NCI-H2196 (cell line): ENCODE data around the gene ZFP57.
A peak's percentile ranks its signal among the peaks of the same experiment; 100 is the strongest.

ENCODE experiments used
- DNase-seq: peaks from one replicate; lab custom pipeline; 2025; ENCODE audit not compliant: unreplicated experiment; lab: John Stamatoyannopoulos, UW

The ZFP57 gene

DNA sequence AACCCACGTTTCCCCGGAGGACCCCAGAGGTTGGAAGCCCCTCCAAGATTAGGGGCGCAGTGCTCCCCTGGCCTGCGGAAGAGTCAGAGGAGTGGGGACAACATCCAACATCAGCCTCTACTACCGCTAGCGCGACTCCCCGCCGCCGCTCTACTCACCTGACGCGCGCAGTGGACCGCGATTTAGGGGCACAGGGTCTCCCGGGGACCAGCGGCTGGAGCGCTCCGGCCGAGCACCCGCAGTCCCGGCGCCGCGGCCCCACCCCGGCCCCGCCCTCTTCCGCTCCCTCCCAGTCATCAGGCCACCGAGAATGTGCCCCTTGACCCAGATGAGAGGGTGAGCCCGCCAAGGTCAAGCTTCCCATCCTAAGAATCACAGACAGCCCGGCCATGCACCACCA, at the start of gene ZFP57:
Gene ZFP57 (minus strand): TSS at position 249 of the 400 bp plus-strand sequence. CDS start 4,149 bp downstream, outside the sequence.
- no peak for DNase-seq

DNA sequence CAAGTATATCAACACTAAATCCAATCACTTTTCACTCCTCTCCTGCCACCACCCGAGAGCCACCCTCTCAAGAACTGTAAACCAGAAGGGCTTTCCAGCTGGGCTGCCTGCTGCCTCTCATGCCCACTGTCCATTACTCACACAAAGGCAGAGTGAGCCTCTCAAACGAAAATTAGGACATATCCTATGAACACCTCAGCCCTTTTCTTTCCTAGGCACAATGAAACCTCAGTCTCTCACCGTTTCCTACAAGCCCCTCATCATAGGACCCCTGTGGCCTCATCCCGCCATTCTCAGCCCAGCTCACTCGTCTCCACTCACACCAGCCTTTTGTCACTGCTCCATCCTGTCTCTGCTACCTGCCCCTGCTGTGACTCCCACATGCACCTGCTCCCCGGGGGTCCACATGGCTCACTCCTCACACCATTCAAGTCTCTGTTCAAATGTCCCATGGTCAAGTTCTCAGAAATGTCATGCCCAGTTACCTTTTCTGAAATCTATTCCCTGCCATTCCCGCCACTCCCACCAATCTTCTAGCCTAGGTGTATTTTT, 49.7 kb upstream of the ZFP57 start:
- no peak for DNase-seq

DNA sequence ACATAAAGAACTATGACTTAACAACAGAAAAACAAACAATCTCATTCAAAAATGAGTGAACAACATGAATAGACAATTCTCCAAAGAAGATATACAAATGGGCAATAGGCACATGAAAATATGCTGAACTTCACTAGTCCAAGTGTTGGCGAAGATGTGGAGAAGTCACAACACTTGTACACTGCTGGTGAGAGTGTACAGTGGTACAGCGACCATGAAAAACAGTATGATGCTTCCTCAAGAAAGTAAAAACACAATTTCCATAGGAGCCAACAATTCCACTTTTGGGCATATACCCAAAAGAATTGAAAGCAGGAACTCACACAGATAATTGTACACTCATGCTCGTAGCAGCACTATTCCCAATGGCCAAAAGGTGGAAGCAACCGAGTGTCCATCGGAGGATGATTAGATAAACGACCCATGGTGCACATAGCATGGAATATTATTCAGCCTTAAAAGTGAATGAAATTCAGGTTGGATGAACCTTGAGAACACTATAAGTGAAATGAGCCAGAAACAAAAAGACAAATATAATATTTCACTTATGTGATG, 48.9 kb upstream of the ZFP57 start:
- DNase-seq = no peak

DNA sequence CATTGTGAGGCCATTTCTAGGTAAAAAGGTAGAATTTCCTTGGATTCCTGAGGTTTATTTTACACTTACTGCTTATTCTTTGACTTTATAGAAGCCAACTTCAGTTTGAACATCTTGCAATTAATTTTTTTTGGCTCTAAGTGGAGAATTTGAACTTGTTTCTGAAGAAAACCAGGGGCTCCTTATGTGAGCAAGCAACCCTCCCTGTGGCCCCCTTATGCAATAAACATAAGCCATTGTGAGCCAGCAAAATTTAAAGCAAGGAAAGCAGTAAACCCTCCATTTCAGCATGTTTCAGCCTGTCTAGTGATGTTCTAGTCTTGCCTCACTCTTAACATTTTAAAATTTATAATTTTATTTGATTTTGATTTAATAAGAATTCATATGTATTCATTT, 47.9 kb upstream of the ZFP57 start:
- DNase-seq = no peak

DNA sequence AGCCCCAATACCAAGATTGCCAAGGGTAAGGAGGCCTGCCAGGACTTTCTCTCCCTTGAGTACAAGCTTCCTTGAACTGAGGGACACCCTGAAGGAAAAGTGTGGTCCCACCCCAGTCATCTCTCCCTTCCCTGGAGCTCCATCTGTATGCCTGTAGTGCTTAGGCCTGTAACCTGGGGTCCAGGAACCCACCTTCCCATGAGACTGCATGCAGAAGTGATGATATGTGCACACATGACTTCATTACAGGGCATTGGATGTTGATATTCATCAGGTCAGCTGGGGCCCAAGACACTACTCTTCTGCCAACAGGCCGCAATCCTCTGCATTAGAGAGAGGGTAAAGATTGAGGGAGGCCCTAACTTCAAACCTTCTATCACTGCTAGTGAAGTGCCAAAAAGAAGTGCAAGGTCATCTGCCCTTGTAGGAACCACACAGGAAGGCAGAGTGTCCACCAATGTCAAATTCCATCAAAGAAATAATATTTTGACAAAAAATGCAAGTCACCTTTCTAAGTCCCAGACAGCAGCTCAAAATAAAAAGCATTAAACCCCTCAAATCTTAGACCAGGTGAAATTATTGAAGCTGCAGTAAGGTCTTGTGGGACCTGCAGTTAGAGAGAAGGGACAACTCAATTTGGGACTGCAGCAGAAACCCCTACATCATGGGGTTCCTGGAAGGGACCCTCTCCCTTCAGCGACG, 47.4 kb upstream of the ZFP57 start:
- no peak for DNase-seq

DNA sequence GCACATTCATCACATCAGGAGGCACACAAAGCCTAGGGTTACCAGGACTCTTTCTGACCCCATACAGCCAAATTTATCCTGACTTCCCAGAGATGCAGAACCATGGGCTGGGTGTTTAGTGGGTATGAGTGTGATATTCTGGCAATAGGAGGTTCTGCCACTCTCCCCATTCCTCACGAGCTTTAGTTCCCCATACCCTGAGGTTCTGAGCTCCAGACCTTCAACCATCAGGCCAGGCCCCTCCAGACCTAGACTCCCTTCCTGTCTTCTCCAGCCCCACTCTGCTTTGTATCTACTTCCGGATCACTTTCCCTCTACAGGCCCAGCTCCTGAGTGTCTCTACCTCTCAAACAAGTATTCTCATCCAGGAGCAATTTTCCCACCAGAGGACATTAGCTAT, 46.7 kb upstream of the ZFP57 start:
- no peak for DNase-seq

DNA sequence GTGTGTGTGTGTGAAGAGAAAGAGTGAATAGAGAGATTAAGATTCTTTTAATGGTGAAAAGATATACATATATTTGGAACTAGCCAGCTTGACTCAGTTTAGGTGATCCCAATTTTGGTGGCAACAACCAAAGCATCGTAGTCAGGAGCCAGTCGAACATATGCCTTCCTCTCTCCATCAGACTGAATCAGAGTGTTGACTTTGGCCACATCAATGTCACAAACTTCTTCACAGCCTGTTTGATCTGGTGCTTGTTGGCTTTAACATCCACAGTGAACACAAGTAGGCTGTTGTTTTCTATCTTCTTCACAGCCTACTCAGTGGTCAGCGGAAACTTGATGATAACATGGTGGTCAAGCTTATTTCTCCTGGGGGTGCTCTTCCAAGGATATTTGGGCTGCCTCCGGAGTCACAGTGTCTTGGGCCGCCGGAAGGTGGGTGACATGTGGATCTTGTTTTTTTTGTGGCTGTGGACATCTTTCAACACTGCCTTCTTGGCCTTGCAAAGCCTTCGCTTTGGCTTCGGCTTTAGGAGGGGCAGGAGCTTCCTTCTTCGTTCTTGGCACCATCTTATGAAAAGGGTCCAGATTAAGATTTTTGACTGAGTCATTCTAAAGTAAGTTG, 45.7 kb upstream of the ZFP57 start:
- DNase-seq = no peak

DNA sequence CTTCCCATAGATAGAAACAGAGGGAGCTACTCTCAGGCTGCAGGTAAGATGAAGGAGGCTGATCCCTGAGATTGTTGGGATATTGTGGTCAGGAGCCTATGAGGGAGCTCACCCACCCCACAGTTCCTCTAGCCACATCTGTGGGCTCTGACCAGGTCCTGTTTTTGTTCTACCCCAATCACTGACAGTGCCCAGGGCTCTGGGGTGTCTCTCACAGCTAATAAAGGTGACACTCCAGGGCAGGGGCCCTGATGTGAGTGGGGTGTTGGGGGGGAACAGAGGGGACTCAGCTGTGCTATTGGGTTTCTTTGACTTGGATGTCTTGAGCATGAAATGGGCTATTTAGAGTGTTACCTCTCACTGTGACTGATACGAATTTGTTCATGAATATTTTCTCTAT, 45.0 kb upstream of the ZFP57 start:
- DNase-seq = no peak

DNA sequence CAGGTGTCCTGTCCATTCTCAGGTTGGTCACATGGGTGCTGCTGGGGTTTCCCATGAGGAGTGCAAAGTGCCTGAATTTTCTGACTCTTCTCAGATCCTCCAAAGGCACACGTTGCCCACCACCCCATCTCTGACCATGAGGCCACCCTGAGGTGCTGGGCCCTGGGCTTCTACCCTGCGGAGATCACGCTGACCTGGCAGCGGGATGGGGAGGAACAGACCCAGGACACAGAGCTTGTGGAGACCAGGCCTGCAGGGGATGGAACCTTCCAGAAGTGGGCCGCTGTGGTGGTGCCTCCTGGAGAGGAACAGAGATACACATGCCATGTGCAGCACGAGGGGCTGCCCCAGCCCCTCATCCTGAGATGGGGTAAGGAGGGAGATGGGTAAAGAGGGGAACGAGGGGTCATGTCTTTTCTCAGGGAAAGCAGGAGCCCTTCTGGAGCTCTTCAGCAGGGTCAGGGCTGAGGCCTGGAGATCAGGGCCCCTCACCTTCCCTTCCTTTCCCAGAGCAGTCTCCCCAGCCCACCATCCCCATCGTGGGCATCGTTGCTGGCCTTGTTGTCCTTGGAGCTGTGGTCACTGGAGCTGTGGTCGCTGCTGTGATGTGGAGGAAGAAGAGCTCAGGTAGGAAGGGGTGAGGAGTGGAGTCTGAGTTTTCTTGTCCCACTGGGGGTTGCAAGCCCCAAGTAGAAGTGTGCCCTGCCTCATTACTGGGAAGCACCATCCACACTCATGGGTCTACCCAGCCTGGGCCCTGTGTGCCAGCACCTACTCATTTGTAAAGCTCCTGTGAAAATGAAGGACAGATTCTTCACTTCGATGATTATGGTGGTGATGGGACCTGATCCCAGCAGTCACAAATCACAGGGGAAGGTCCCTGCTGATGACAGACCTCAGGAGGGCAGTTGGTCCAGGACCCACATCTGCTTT, 44.3 kb upstream of the ZFP57 start:
- no peak for DNase-seq

DNA sequence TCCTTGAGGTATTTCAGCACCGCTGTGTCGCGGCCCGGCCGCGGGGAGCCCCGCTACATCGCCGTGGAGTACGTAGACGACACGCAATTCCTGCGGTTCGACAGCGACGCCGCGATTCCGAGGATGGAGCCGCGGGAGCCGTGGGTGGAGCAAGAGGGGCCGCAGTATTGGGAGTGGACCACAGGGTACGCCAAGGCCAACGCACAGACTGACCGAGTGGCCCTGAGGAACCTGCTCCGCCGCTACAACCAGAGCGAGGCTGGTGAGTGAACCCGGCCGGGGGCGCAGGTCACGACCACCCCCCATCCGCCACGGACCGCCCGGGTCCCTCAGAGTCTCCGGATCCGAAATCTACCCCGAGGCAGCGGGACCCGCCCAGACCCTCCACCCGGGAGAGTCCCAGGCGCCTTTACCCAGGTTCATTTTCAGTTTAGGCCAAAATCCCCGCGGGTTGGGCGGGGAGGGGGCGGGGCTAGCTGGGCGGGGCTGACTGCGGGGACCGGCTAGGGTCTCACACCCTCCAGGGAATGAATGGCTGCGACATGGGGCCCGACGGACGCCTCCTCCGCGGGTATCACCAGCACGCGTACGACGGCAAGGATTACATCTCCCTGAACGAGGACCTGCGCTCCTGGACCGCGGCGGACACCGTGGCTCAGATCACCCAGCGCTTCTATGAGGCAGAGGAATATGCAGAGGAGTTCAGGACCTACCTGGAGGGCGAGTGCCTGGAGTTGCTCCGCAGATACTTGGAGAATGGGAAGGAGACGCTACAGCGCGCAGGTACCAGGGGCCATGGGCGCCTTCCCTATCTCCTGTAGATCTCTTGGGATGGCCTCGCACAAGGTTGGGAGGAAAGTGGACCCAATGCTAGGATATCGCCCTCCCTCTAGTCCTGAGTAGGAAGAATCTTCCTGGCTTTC, 43.0 kb upstream of the ZFP57 start:
- no peak for DNase-seq

DNA sequence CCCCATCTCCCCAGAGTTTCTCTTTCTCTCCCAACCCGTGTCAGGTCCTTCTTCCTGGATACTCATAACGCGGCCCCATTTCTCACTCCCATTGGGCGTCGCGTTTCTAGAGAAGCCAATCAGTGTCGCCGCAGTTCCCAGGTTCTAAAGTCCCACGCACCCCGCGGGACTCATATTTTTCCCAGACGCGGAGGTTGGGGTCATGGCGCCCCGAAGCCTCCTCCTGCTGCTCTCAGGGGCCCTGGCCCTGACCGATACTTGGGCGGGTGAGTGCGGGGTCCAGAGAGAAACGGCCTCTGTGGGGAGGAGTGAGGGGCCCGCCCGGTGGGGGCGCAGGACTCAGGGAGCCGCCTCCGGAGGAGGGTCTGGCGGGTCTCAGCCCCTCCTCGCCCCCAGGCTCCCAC, 42.3 kb upstream of the ZFP57 start, which contains the start of gene HLA-F:
Gene HLA-F (plus strand): TSS at position 173 of the 404 bp plus-strand sequence. CDS start 30 bp downstream, at position 203.
- DNase-seq = peak; percentile 86

DNA sequence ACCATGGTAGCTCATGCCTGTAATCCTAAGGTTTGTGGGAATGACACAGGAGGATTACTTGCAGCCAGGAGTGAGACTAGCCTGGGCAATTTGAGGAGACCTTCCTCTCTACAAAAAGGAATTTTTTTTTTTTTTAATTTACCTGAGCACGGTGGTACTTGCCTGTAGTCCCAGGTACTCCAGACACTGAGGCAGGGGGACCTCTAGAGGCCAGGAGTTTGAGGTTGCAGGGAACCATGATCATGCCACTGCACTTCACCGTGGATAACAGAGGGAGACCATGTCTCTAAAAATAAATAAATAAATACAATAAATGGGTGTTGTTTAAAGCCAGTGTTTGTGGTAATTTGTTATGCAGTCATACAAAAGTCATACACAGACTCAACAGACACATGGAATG, 39.9 kb upstream of the ZFP57 start:
- DNase-seq = no peak

DNA sequence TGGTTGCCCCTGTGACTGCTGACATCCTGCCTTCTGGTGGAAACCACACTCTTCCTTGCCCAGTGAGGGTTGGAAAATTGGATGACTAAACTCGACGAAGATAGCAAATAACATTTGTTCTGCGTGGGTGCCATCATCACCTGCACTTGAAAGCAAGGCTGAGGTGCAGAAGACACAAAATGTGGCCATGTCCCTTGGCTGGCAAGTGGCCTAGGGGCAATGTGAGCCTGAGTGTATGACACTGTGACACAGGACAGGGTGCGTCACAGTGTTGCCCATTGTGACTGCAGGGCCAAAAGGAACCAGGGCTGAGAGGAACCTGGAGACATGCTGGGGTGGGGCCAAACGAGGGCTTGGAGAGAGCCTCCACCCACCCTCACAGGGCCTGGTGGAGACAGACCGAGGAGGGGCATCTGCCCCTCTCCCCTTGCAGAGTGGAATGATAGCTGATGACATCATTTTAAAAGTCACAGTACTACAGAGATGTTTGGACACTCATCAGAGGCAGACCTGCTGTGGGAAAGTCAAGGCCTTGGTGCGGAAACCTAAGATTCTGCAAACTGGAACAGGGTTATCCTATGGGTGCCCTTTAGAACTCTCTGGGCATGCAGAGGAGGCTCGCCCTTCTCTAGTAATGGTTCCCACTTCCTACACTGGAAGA, 29.5 kb upstream of the ZFP57 start:
- DNase-seq = no peak

DNA sequence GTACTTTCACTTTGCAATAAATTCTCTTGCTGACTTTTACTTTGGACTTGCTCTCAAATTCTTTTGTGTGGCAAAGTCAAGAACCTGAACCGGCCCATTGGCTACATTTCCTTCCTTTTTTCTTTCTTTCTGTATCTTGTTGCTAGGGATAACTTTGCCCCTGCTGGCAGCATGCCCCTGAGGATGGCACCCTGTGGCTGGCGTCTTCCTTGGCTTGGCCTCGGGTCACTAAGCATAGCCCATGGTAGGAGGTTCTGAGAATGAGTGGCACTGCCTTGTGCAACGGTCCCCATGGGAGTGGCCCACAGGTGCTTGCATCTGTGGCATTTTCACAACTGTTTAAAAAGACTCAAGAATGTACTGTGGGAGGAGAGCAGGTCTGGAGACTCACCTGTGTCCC, 28.2 kb upstream of the ZFP57 start:
- DNase-seq = no peak

DNA sequence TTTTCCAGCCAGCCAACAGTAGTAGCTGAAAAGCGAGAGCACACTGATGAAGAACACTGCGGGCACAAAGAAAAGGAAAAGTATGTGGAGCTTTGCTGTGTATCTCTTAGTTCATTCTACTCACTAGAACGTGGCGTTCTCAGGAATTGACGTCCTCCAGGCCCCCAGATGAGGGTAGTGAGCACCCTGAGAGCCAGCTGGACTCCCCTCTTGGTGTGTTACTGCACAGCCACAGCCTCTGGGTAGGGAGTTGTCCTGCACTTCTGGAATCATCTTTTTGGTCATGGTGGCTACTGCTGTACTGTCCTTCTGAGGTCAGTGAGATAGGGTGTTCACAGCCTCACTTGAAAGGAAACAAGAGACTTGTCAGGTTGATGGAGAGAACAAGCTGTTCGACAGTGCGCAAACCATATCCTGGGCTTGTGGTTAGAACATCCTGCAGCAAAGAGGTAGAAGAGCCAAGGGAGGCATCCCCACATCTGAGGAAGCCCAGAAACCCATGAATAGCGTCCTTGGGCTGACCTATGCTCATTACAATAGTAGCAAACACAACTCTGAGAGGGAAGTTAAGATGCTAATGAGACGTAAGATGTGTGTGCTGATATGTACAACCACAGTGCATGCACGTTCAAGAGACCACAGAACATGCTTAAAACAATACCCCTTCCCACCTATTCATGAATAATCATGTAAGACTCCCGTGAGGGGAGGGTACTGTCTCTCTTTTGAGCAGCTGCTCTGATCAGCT, 27.7 kb upstream of the ZFP57 start:
- no peak for DNase-seq

DNA sequence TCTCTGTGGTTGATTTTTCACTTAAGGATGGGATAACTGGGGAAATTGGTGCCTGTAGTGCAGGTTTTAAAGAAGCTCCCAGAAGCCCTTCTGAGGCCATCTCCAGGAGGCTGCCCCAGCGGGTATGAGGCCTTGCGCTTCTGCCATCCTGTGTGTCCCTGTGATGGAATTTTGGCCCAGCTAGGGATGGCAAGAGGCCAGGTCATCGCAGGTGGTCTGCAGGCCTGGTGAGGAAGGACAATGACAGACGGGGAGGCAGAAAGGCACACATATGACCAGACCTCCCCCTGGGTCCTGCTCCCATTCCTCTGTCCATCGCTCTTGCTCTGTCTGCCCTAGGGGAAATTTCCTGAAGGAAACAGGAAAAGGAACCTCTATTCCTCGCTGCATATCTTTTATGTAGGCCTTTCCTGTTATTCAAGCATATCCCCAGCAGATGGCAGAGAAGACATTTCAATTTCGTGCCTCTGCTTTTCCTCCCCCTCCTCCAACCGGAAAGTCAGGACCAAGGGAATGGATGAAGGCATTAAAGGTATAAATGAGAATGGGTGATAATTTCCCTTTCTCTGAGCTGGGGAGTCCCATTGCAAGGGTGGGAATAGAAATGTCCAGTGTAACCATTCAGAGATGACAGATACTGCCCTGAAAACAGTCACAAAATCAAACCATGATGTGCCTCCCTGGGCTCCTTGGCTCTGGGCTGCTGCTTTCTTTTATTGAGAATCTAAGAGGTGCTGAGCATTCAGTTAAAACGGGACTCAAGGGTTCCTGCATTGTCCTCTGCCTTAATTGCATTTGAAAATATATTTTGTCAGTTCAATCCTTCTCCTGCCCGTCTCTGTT, 24.7 kb upstream of the ZFP57 start:
- peak; percentile 46 for DNase-seq

DNA sequence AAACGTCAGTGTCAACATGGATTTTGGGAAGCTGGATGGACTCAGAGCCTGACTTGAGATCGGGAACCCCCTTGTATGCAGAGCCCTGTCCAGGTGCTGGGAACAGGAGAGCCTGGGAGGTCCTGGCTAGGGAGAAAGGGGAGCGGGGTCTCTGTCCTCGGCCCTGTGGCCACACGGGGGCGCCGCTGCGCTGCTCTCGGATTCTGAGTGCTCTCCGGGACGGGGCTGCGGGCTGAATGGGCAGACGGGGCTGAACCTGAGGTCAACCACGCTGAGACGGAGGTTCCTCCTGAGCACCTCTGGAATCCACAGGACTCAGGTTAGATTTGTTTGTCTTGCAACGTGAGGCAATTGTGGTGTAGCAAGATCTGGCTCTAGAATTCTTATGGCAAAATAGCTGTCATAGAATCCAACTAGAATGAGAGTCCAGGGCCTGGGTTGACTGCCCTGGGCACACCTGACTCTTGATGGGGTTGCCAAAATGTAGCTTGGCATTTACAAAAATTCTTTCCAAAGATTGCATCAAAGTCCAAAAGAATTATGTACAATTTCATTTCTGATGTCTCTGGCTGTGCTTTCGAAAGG, 21.7 kb upstream of the ZFP57 start:
- no peak for DNase-seq
